ENCODE data around the gene STK16. TPM values are rescaled to one million over a fixed set of nuclear protein-coding genes. Genes with fewer than 3 reads are reported as not detected.

Gene STK16
- total and polyA plus RNA-seq, 2 of the 13 experiments (the other 11 are each of a cell fraction or from before 2014, with no cell fraction given): 28.0 to 50.9 TPM

DNA sequence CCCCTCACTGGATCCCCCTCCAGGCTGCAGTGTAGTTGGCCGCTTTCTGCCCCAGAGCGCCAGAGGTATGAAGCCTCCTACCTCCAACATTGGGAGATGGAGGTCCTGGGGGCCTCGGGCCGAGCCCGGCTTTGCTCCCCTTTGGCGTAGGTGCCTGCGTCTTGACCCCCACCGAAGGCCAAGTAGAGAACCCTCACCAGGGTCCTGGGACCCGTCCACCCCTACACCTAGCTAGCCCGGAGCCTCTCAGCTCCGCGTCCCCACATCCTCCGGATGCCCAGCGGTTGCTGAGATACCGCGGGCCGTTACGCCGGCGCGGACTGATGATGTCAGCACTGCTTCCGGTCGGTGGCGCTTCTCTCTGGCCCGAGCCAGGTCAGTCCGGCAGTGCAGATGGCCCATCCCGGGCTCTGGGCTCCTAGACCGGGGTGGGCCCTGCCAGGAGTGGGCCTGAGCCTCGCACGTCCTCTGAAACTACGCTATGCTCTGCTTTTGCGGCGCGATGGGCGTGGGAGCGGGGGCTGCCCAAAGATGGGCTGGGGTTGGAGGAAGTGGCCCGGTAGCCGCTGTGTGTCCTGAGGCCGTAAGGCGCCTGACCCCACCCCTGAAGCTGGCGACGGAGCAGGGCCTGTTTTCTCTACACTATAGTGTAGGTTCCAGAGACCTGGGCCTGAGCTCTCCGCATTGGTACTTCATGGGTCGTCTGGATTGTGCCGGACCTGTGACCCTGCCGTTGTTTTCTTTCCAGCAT is at the start of gene STK16, which contains the start of gene GLB1L (continued):
- TF ChIP-seq MXD4 (CRISPR knock-in tag; IDR thresholded peaks at IDR 0.05) (peak; percentile 59; the same call in 1 of the 2 replicates), PHF20 (CRISPR knock-in tag; IDR thresholded peaks at IDR 0.05) (peak; percentile 99), ZBTB1 (CRISPR knock-in tag; IDR thresholded peaks at IDR 0.05; ENCODE audit: borderline replicate concordance) (no peak), ZSCAN25 (CRISPR knock-in tag; IDR thresholded peaks at IDR 0.05) (peak; percentile 82), TEAD2 (CRISPR knock-in tag; IDR thresholded peaks at IDR 0.05) (no peak), CEBPB (IDR thresholded peaks at IDR 0.05; ENCODE audit: borderline replicate concordance, low read depth, low read length) (no peak), ZBTB8A (CRISPR knock-in tag; IDR thresholded peaks at IDR 0.05; ENCODE audit: borderline replicate concordance, low read depth) (no peak), TRIM24 (CRISPR knock-in tag; IDR thresholded peaks at IDR 0.05) (no peak), ATM (IDR thresholded peaks at IDR 0.05; ENCODE audit: borderline replicate concordance) (no peak), GFI1 (CRISPR knock-in tag; IDR thresholded peaks at IDR 0.05; ENCODE audit: borderline replicate concordance) (peak; percentile 49; the same call in 1 of the 2 replicates)
- TF ChIP-seq, protein P1, sequence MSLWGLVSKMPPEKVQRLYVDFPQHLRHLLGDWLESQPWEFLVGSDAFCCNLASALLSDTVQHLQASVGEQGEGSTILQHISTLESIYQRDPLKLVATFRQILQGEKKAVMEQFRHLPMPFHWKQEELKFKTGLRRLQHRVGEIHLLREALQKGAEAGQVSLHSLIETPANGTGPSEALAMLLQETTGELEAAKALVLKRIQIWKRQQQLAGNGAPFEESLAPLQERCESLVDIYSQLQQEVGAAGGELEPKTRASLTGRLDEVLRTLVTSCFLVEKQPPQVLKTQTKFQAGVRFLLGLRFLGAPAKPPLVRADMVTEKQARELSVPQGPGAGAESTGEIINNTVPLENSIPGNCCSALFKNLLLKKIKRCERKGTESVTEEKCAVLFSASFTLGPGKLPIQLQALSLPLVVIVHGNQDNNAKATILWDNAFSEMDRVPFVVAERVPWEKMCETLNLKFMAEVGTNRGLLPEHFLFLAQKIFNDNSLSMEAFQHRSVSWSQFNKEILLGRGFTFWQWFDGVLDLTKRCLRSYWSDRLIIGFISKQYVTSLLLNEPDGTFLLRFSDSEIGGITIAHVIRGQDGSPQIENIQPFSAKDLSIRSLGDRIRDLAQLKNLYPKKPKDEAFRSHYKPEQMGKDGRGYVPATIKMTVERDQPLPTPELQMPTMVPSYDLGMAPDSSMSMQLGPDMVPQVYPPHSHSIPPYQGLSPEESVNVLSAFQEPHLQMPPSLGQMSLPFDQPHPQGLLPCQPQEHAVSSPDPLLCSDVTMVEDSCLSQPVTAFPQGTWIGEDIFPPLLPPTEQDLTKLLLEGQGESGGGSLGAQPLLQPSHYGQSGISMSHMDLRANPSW (CRISPR knock-in tag; IDR thresholded peaks at IDR 0.05; ENCODE audit: borderline replicate concordance): no peak
- TF ChIP-seq, protein P2, sequence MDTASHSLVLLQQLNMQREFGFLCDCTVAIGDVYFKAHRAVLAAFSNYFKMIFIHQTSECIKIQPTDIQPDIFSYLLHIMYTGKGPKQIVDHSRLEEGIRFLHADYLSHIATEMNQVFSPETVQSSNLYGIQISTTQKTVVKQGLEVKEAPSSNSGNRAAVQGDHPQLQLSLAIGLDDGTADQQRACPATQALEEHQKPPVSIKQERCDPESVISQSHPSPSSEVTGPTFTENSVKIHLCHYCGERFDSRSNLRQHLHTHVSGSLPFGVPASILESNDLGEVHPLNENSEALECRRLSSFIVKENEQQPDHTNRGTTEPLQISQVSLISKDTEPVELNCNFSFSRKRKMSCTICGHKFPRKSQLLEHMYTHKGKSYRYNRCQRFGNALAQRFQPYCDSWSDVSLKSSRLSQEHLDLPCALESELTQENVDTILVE (CRISPR knock-in tag; IDR thresholded peaks at IDR 0.05): peak; percentile 95
- TF ChIP-seq, protein P3, sequence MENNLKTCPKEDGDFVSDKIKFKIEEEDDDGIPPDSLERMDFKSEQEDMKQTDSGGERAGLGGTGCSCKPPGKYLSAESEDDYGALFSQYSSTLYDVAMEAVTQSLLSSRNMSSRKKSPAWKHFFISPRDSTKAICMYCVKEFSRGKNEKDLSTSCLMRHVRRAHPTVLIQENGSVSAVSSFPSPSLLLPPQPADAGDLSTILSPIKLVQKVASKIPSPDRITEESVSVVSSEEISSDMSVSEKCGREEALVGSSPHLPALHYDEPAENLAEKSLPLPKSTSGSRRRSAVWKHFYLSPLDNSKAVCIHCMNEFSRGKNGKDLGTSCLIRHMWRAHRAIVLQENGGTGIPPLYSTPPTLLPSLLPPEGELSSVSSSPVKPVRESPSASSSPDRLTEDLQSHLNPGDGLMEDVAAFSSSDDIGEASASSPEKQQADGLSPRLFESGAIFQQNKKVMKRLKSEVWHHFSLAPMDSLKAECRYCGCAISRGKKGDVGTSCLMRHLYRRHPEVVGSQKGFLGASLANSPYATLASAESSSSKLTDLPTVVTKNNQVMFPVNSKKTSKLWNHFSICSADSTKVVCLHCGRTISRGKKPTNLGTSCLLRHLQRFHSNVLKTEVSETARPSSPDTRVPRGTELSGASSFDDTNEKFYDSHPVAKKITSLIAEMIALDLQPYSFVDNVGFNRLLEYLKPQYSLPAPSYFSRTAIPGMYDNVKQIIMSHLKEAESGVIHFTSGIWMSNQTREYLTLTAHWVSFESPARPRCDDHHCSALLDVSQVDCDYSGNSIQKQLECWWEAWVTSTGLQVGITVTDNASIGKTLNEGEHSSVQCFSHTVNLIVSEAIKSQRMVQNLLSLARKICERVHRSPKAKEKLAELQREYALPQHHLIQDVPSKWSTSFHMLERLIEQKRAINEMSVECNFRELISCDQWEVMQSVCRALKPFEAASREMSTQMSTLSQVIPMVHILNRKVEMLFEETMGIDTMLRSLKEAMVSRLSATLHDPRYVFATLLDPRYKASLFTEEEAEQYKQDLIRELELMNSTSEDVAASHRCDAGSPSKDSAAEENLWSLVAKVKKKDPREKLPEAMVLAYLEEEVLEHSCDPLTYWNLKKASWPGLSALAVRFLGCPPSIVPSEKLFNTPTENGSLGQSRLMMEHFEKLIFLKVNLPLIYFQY (CRISPR knock-in tag; IDR thresholded peaks at IDR 0.05; ENCODE audit: borderline replicate concordance): peak; percentile 94
- TF ChIP-seq, protein P4, sequence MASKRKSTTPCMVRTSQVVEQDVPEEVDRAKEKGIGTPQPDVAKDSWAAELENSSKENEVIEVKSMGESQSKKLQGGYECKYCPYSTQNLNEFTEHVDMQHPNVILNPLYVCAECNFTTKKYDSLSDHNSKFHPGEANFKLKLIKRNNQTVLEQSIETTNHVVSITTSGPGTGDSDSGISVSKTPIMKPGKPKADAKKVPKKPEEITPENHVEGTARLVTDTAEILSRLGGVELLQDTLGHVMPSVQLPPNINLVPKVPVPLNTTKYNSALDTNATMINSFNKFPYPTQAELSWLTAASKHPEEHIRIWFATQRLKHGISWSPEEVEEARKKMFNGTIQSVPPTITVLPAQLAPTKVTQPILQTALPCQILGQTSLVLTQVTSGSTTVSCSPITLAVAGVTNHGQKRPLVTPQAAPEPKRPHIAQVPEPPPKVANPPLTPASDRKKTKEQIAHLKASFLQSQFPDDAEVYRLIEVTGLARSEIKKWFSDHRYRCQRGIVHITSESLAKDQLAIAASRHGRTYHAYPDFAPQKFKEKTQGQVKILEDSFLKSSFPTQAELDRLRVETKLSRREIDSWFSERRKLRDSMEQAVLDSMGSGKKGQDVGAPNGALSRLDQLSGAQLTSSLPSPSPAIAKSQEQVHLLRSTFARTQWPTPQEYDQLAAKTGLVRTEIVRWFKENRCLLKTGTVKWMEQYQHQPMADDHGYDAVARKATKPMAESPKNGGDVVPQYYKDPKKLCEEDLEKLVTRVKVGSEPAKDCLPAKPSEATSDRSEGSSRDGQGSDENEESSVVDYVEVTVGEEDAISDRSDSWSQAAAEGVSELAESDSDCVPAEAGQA (IDR thresholded peaks at IDR 0.05; ENCODE audit: low read depth): peak; percentile 92
- TF ChIP-seq, protein P4 (CRISPR knock-in tag; IDR thresholded peaks at IDR 0.05; ENCODE audit: borderline replicate concordance): no peak
